HEK293 (cell line): Measurements from ENCODE around the gene NEAT1.

Experiments
- CTCF ChIA-PET: fragments of 350-600 bp; formaldehyde crosslinking; extraction: SDS; loops from one replicate; lab custom pipeline; 2021; ENCODE audit warnings: antibody characterized with exemption; lab: Yijun Ruan, JAX
- POLR2A ChIA-PET: fragments of 300-600 bp; formaldehyde crosslinking; extraction: SDS; loops from one replicate; lab custom pipeline; 2020; ENCODE audit warnings: antibody characterized with exemption, inconsistent platforms; lab: Yijun Ruan, JAX
- H3K27ac ChIP-seq: fragments of 200-500 bp; sonication (Bioruptor generic); 2 replicates; pipeline ENCODE4 v1.5.1; 2014; ENCODE audit warnings: low read depth, low read length, control low read depth, inconsistent platforms; ENCODE audit errors: extremely low read depth
- H3K36me3 ChIP-seq, 2 experiments: fragments of 200-500 bp in 1 of 2; sonication (Bioruptor generic) in 1 of 2; 1 replicate in 1 of 2; 2 replicates in 1 of 2; pipeline ENCODE4 v1.5.1; 2014 to 2017; ENCODE audit warnings: inconsistent platforms in 2 of 2, low read length in 2 of 2; ENCODE audit not compliant: control insufficient read depth in 2 of 2, insufficient read depth in 1 of 2
- H3K4me1 ChIP-seq: fragments of 200-500 bp; sonication (Bioruptor generic); 2 replicates; pipeline ENCODE4 v1.5.1; 2014; ENCODE audit warnings: mild to moderate bottlenecking, low read length, inconsistent platforms; ENCODE audit not compliant: control insufficient read depth, insufficient read depth
- H3K4me3 ChIP-seq: 2 replicates; pipeline ENCODE4 v1.5.1; 2011; ENCODE audit warnings: low read depth, mild to moderate bottlenecking, control low read depth, low read length, moderate library complexity
- H3K9me3 ChIP-seq: fragments of 200-500 bp; sonication (Bioruptor generic); 2 replicates; pipeline ENCODE4 v1.5.1; 2014; ENCODE audit warnings: low read depth, low read length, inconsistent platforms; ENCODE audit not compliant: control insufficient read depth, insufficient read depth
- FEZF1 ChIP-seq: fragments of 450-650 bp; formaldehyde crosslinking; IDR thresholded peaks from 2 replicates; pipeline ENCODE4 v1.5.1; 2016; ENCODE audit warnings: missing biosample characterization, missing genetic modification characterization
- IKZF3 ChIP-seq: fragments of 450-650 bp; IDR thresholded peaks from 2 replicates; pipeline ENCODE4 v1.5.0; 2018; ENCODE audit warnings: missing biosample characterization, mild to moderate bottlenecking, missing genetic modification characterization, moderate library complexity
- MZF1 ChIP-seq: fragments of 450-650 bp; formaldehyde crosslinking; IDR thresholded peaks from 2 replicates; pipeline ENCODE4 v1.5.1; 2017; ENCODE audit warnings: missing biosample characterization, missing genetic modification characterization, borderline replicate concordance
- RBAK ChIP-seq: fragments of 450-650 bp; formaldehyde crosslinking; IDR thresholded peaks from 2 replicates; pipeline ENCODE4 v1.5.1; 2016; ENCODE audit warnings: missing biosample characterization, missing genetic modification characterization
- SCRT2 ChIP-seq: fragments of 450-650 bp; formaldehyde crosslinking; IDR thresholded peaks from 2 replicates; pipeline ENCODE4 v1.5.1; 2016; ENCODE audit warnings: missing biosample characterization, missing genetic modification characterization
- SP3 ChIP-seq: fragments of 450-650 bp; formaldehyde crosslinking; IDR thresholded peaks from 2 replicates; pipeline ENCODE4 v1.5.1; 2016; ENCODE audit warnings: missing biosample characterization, missing genetic modification characterization
- ZBTB17 ChIP-seq: fragments of 450-650 bp; formaldehyde crosslinking; IDR thresholded peaks from 2 replicates; pipeline ENCODE4 v1.5.1; 2016; ENCODE audit warnings: missing biosample characterization, missing genetic modification characterization
- ZBTB7A ChIP-seq: fragments of 450-650 bp; formaldehyde crosslinking; IDR thresholded peaks from 2 replicates; pipeline ENCODE4 v1.5.1; 2016; ENCODE audit warnings: low read depth, missing biosample characterization, missing genetic modification characterization
- ZIC2 ChIP-seq: fragments of 450-650 bp; formaldehyde crosslinking; IDR thresholded peaks from 2 replicates; pipeline ENCODE4 v1.5.1; 2016; ENCODE audit warnings: missing biosample characterization, missing genetic modification characterization
- ZNF132 ChIP-seq: fragments of 450-650 bp; formaldehyde crosslinking; IDR thresholded peaks from 2 replicates; pipeline ENCODE4 v1.5.1; 2017; ENCODE audit warnings: missing biosample characterization, missing genetic modification characterization, borderline replicate concordance
- ZNF155 ChIP-seq: fragments of 450-650 bp; formaldehyde crosslinking; IDR thresholded peaks from 2 replicates; pipeline ENCODE4 v1.5.1; 2016; ENCODE audit warnings: missing biosample characterization, missing genetic modification characterization
- ZNF157 ChIP-seq: fragments of 450-650 bp; formaldehyde crosslinking; IDR thresholded peaks from 2 replicates; pipeline ENCODE4 v1.5.1; 2016; ENCODE audit warnings: missing biosample characterization, missing genetic modification characterization
- ZNF169 ChIP-seq: fragments of 450-650 bp; formaldehyde crosslinking; IDR thresholded peaks from 2 replicates; pipeline ENCODE4 v1.5.1; 2016; ENCODE audit warnings: missing biosample characterization, missing genetic modification characterization
- ZNF423 ChIP-seq: fragments of 450-650 bp; formaldehyde crosslinking; IDR thresholded peaks from 2 replicates; pipeline ENCODE4 v1.5.1; 2016; ENCODE audit warnings: missing biosample characterization, missing genetic modification characterization
- ZNF433 ChIP-seq: fragments of 450-650 bp; formaldehyde crosslinking; IDR thresholded peaks from 2 replicates; pipeline ENCODE4 v1.5.1; 2016; ENCODE audit warnings: missing biosample characterization, missing genetic modification characterization, low read depth
- ZNF473 ChIP-seq: fragments of 450-650 bp; formaldehyde crosslinking; IDR thresholded peaks from 2 replicates; pipeline ENCODE4 v1.5.1; 2017; ENCODE audit warnings: missing biosample characterization, missing genetic modification characterization
- ZNF558 ChIP-seq: fragments of 450-650 bp; formaldehyde crosslinking; IDR thresholded peaks from 2 replicates; pipeline ENCODE4 v1.5.1; 2016; ENCODE audit warnings: missing biosample characterization, missing genetic modification characterization
- ZNF747 ChIP-seq: fragments of 450-650 bp; formaldehyde crosslinking; IDR thresholded peaks from 2 replicates; pipeline ENCODE4 v1.5.1; 2016; ENCODE audit warnings: missing biosample characterization, missing genetic modification characterization
- ZNF76 ChIP-seq: fragments of 450-650 bp; formaldehyde crosslinking; IDR thresholded peaks from 2 replicates; pipeline ENCODE4; 2016; ENCODE audit warnings: low read depth, missing biosample characterization, missing genetic modification characterization, borderline replicate concordance
- ZNF837 ChIP-seq: fragments of 450-650 bp; formaldehyde crosslinking; IDR thresholded peaks from 2 replicates; pipeline ENCODE4 v1.5.1; 2016; ENCODE audit warnings: missing biosample characterization, missing genetic modification characterization
- TF ChIP-seq, protein P1 (sequence below): fragments of 450-650 bp; formaldehyde crosslinking; IDR thresholded peaks from 2 replicates; pipeline ENCODE4 v1.5.1; 2016; ENCODE audit warnings: missing biosample characterization, missing genetic modification characterization, low read depth
- TF ChIP-seq, protein P2 (sequence below): fragments of 450-650 bp; formaldehyde crosslinking; IDR thresholded peaks from 2 replicates; pipeline ENCODE4 v1.5.1; 2016; ENCODE audit warnings: missing biosample characterization, missing genetic modification characterization, borderline replicate concordance
- TF ChIP-seq, protein P3 (sequence below): fragments of 450-650 bp; IDR thresholded peaks from 2 replicates; pipeline ENCODE4 v1.5.1; 2018; ENCODE audit warnings: missing biosample characterization, missing genetic modification characterization
- TF ChIP-seq, protein P4 (sequence below): fragments of 450-650 bp; formaldehyde crosslinking; IDR thresholded peaks from 2 replicates; pipeline ENCODE4 v1.5.1; 2016; ENCODE audit warnings: missing biosample characterization, missing genetic modification characterization
- TF ChIP-seq, protein P5 (sequence below): fragments of 450-650 bp; formaldehyde crosslinking; IDR thresholded peaks from 2 replicates; pipeline ENCODE4 v1.5.1; 2016; ENCODE audit warnings: missing biosample characterization, missing genetic modification characterization
- TF ChIP-seq, protein P6 (sequence below): fragments of 450-650 bp; formaldehyde crosslinking; IDR thresholded peaks from 2 replicates; pipeline ENCODE4 v1.5.1; 2017; ENCODE audit warnings: missing biosample characterization, missing genetic modification characterization

NEAT1 gene

DNA sequence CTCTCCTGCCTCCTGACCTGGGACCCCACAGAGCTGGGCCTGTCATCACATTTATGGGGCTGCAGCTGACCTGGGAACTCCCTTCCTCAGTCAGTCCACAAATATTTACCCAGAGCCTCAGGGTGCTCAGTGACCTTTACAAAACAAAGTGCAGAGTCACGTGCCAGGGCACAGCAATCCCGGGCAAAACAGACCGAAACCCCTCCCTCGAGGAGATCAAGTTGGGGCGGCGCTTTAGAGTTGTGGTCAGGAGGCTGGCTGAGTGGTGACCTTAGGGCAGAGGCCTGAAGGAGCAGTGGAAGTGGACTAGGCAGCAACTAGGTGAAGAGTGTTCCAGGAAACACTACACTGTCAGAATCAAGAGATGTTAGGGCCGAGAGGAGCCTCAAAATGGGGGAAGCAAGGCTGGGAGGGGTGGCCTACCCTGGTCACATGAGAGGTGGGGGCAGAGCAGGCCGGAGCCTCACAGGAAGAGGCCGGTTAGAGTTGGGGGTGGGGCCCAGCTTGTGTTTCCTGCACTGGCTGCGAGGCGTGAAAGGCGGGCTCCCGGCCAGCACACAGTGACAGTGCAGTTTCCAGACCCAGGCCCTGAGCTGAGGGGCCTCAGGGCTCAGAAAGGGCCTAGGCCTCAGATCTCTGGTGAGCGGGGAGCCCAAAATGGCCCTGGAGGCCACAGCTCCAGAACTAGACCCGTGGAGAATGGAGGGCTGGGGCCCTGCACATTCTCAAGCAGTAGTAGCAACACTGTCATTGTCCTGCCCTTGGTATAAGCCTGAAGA is 3.7 kb upstream of the NEAT1 start:
- peaks cover 6% of the 10 kb centered on the region for H3K4me1 ChIP-seq
- no peaks in the 10 kb centered on the region for H3K9me3 ChIP-seq
- peak overlapping the region; percentile 98 for H3K27ac ChIP-seq
- ChIA-PET POLR2A (interaction anchor here (0.6 to 16.9 kb wide), 14 partner anchors 9 to 107 kb away, joined by 3 to 1129 read pairs (median 7); partner anchors contain the start of genes MALAT1, SCYL1 and SLC25A45), CTCF (interaction anchor here (1.2 to 2.5 kb wide), 4 partner anchors 31 to 91 kb away, joined by 3 to 10 read pairs (median 8); partner anchors contain the start of gene MALAT1)
- peaks cover 0 to 12% of the 10 kb centered on the region in 2 experiments; a peak in 1 of 3 replicates for H3K36me3 ChIP-seq
- peak overlapping the region; percentile 17 for H3K4me3 ChIP-seq
- TF ChIP-seq, protein P1, sequence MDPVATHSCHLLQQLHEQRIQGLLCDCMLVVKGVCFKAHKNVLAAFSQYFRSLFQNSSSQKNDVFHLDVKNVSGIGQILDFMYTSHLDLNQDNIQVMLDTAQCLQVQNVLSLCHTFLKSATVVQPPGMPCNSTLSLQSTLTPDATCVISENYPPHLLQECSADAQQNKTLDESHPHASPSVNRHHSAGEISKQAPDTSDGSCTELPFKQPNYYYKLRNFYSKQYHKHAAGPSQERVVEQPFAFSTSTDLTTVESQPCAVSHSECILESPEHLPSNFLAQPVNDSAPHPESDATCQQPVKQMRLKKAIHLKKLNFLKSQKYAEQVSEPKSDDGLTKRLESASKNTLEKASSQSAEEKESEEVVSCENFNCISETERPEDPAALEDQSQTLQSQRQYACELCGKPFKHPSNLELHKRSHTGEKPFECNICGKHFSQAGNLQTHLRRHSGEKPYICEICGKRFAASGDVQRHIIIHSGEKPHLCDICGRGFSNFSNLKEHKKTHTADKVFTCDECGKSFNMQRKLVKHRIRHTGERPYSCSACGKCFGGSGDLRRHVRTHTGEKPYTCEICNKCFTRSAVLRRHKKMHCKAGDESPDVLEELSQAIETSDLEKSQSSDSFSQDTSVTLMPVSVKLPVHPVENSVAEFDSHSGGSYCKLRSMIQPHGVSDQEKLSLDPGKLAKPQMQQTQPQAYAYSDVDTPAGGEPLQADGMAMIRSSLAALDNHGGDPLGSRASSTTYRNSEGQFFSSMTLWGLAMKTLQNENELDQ: no peak
- TF ChIP-seq ZNF76 (tag by site-specific recombination) (no peak; the same call in 1 of the 2 replicates), ZNF132 (tag by site-specific recombination) (no peak), ZNF169 (tag by site-specific recombination) (no peak), ZIC2 (tag by site-specific recombination) (peak; percentile 86), ZNF157 (tag by site-specific recombination) (no peak), ZNF473 (no peak), ZNF558 (tag by site-specific recombination) (no peak), ZNF747 (no peak), ZNF155 (tag by site-specific recombination) (no peak), ZBTB7A (no peak), ZNF433 (no peak), ZNF423 (tag by site-specific recombination) (0 out of 2 replicates have a peak, but pooled peaks have one; percentile 21), MZF1 (0 out of 2 replicates have a peak, but pooled peaks have one; percentile 37), IKZF3 (tag by site-specific recombination) (peak; percentile 13; the same call in 1 of the 2 replicates), FEZF1 (peak; percentile 34; the same call in 1 of the 2 replicates), SCRT2 (tag by site-specific recombination) (no peak), ZBTB17 (tag by site-specific recombination) (peak; percentile 74), SP3 (tag by site-specific recombination) (peak; percentile 73; the same call in 1 of the 2 replicates), RBAK (tag by site-specific recombination) (no peak), ZNF837 (no peak)
- TF ChIP-seq, protein P2, sequence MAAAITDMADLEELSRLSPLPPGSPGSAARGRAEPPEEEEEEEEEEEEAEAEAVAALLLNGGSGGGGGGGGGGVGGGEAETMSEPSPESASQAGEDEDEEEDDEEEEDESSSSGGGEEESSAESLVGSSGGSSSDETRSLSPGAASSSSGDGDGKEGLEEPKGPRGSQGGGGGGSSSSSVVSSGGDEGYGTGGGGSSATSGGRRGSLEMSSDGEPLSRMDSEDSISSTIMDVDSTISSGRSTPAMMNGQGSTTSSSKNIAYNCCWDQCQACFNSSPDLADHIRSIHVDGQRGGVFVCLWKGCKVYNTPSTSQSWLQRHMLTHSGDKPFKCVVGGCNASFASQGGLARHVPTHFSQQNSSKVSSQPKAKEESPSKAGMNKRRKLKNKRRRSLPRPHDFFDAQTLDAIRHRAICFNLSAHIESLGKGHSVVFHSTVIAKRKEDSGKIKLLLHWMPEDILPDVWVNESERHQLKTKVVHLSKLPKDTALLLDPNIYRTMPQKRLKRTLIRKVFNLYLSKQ (tag by site-specific recombination): no peak
- TF ChIP-seq, protein P3, sequence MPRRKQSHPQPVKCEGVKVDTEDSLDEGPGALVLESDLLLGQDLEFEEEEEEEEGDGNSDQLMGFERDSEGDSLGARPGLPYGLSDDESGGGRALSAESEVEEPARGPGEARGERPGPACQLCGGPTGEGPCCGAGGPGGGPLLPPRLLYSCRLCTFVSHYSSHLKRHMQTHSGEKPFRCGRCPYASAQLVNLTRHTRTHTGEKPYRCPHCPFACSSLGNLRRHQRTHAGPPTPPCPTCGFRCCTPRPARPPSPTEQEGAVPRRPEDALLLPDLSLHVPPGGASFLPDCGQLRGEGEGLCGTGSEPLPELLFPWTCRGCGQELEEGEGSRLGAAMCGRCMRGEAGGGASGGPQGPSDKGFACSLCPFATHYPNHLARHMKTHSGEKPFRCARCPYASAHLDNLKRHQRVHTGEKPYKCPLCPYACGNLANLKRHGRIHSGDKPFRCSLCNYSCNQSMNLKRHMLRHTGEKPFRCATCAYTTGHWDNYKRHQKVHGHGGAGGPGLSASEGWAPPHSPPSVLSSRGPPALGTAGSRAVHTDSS: no peak
- TF ChIP-seq, protein P4, sequence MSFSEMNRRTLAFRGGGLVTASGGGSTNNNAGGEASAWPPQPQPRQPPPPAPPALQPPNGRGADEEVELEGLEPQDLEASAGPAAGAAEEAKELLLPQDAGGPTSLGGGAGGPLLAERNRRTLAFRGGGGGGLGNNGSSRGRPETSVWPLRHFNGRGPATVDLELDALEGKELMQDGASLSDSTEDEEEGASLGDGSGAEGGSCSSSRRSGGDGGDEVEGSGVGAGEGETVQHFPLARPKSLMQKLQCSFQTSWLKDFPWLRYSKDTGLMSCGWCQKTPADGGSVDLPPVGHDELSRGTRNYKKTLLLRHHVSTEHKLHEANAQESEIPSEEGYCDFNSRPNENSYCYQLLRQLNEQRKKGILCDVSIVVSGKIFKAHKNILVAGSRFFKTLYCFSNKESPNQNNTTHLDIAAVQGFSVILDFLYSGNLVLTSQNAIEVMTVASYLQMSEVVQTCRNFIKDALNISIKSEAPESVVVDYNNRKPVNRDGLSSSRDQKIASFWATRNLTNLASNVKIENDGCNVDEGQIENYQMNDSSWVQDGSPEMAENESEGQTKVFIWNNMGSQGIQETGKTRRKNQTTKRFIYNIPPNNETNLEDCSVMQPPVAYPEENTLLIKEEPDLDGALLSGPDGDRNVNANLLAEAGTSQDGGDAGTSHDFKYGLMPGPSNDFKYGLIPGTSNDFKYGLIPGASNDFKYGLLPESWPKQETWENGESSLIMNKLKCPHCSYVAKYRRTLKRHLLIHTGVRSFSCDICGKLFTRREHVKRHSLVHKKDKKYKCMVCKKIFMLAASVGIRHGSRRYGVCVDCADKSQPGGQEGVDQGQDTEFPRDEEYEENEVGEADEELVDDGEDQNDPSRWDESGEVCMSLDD (tag by site-specific recombination): peak; percentile 37; the same call in 1 of the 2 replicates
- TF ChIP-seq, protein P5, sequence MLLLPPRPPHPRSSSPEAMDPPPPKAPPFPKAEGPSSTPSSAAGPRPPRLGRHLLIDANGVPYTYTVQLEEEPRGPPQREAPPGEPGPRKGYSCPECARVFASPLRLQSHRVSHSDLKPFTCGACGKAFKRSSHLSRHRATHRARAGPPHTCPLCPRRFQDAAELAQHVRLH (tag by site-specific recombination): peak; percentile 97
- TF ChIP-seq, protein P6, sequence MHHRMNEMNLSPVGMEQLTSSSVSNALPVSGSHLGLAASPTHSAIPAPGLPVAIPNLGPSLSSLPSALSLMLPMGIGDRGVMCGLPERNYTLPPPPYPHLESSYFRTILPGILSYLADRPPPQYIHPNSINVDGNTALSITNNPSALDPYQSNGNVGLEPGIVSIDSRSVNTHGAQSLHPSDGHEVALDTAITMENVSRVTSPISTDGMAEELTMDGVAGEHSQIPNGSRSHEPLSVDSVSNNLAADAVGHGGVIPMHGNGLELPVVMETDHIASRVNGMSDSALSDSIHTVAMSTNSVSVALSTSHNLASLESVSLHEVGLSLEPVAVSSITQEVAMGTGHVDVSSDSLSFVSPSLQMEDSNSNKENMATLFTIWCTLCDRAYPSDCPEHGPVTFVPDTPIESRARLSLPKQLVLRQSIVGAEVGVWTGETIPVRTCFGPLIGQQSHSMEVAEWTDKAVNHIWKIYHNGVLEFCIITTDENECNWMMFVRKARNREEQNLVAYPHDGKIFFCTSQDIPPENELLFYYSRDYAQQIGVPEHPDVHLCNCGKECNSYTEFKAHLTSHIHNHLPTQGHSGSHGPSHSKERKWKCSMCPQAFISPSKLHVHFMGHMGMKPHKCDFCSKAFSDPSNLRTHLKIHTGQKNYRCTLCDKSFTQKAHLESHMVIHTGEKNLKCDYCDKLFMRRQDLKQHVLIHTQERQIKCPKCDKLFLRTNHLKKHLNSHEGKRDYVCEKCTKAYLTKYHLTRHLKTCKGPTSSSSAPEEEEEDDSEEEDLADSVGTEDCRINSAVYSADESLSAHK (tag by site-specific recombination): peak; percentile 53
